GM12878 (cell line): Measurements from ENCODE around the gene TMEM135. TPM values are rescaled to one million over a fixed set of nuclear protein-coding genes. Genes with fewer than 3 reads are reported as not detected.

Experiments
- ATAC-seq: fragments of 200-7000 bp; cut with Tn5 transposase; 3 replicates; pipeline ENCODE4 v1.9.1; 2020; ENCODE audit warnings: mild to moderate bottlenecking, moderate library complexity
- BruUV-seq: library from RNA; stranded (reverse); fragments of 400-500 nt; replicated peaks from 2 replicates; lab custom pipeline; 2021; lab: Mats Ljungman, UMichigan
- CTCF ChIA-PET: fragments of 300-600 bp; sonication (Branson Sonifier 250); formaldehyde crosslinking; extraction: SDS; loops from one replicate; lab custom pipeline; 2021; ENCODE audit warnings: inconsistent platforms; lab: Yijun Ruan, JAX
- POLR2A ChIA-PET: fragments of 350-600 bp; formaldehyde crosslinking; extraction: SDS; loops from one replicate; lab custom pipeline; 2021; ENCODE audit warnings: inconsistent platforms; lab: Charles Lee
- RAD21 ChIA-PET: fragments of 300-600 bp; sonication (Branson Sonifier 250); formaldehyde crosslinking; loops from one replicate; lab custom pipeline; 2023; ENCODE audit warnings: antibody characterized with exemption; ENCODE audit not compliant: unreplicated experiment; lab: Charles Lee
- SMC1A ChIA-PET: fragments of 300-600 bp; sonication (Branson Sonifier 250); formaldehyde crosslinking; loops from one replicate; lab custom pipeline; 2023; ENCODE audit not compliant: unreplicated experiment, uncharacterized antibody; lab: Charles Lee
- DNase-seq: peaks from one replicate; pipeline ENCODE4 v3.0.0-alpha.2; 2011; ENCODE audit warnings: low read depth, low spot score
- FAIRE-seq: peaks from 3 replicates; lab custom pipeline; 2011; peaks lifted over from hg19 to GRCh38; lab: Jason Lieb, UNC
- H2AFZ ChIP-seq: 2 replicates; pipeline ENCODE4 v1.6.0; 2011; ENCODE audit warnings: low read depth, low read length, control low read depth; ENCODE audit not compliant: control insufficient read depth
- H3K27ac ChIP-seq: 2 replicates; pipeline ENCODE4 v1.5.1; 2011; ENCODE audit warnings: control low read depth; ENCODE audit not compliant: control insufficient read depth, insufficient read depth
- H3K27me3 ChIP-seq, 2 experiments: replicated peaks in 1 of 2; 2 replicates each; pipeline versions ENCODE4 v1.6.0 to v1.6.1; 2011; ENCODE audit warnings: low read length in 1 of 2; ENCODE audit not compliant: control insufficient read depth in 2 of 2, insufficient read depth in 2 of 2
- H3K36me3 ChIP-seq, 2 experiments: 2 replicates each; pipeline ENCODE4 v1.5.1; 2011; ENCODE audit warnings: low read length in 1 of 2; ENCODE audit not compliant: control insufficient read depth in 2 of 2, insufficient read depth in 2 of 2
- H3K4me1 ChIP-seq: 2 replicates; pipeline ENCODE4 v1.6.1; 2011; ENCODE audit warnings: mild to moderate bottlenecking, low read length, moderate library complexity, mixed read lengths; ENCODE audit not compliant: control insufficient read depth, insufficient read depth
- H3K4me2 ChIP-seq: 2 replicates; pipeline ENCODE4 v1.6.0; 2011; ENCODE audit warnings: control low read depth; ENCODE audit not compliant: control insufficient read depth, insufficient read depth
- H3K4me3 ChIP-seq: fragments of 200-600 bp; sonication (generic); 2 replicates; pipeline ENCODE4 v1.5.1; 2016
- H3K79me2 ChIP-seq: 2 replicates; pipeline ENCODE4 v1.6.0; 2011; ENCODE audit warnings: low read length; ENCODE audit not compliant: control insufficient read depth, insufficient read depth
- H3K9ac ChIP-seq: 2 replicates; pipeline ENCODE4 v1.8.0; 2011; ENCODE audit warnings: low read length, control low read depth, mixed read lengths; ENCODE audit not compliant: control insufficient read depth, insufficient read depth
- H3K9me3 ChIP-seq: replicated peaks from 3 replicates; pipeline ENCODE4 v1.5.1; 2011; ENCODE audit warnings: mild to moderate bottlenecking, low read length; ENCODE audit not compliant: control insufficient read depth, insufficient read depth
- H4K20me1 ChIP-seq: 2 replicates; pipeline ENCODE4 v1.6.0; 2011; ENCODE audit not compliant: control insufficient read depth, insufficient read depth
- CBX3 ChIP-seq: fragments of 200-600 bp; sonication (generic); IDR thresholded peaks from 2 replicates; pipeline ENCODE4 v1.6.1; 2016; ENCODE audit warnings: low read depth, borderline replicate concordance
- CHD1 ChIP-seq: IDR thresholded peaks from 2 replicates; pipeline ENCODE4 v1.6.1; 2012; ENCODE audit warnings: low read depth, low read length, improper control_type of control experiment
- DPF2 ChIP-seq: fragments of 450-650 bp; IDR thresholded peaks from 2 replicates; pipeline ENCODE4 v1.6.1; 2017; ENCODE audit warnings: mild to moderate bottlenecking
- EED ChIP-seq: sonication (generic); IDR thresholded peaks from 2 replicates; pipeline ENCODE4 v1.6.1; 2016; ENCODE audit warnings: antibody characterized with exemption, low read depth
- EP300 ChIP-seq, 2 experiments: fragments of 150-350 bp in 1 of 2; IDR thresholded peaks; 2 replicates each; pipeline ENCODE4 v1.6.1; 2011 to 2012; ENCODE audit warnings: low read depth in 2 of 2, low read length in 2 of 2, borderline replicate concordance in 1 of 2, improper control_type of control experiment in 1 of 2, inconsistent platforms in 1 of 2; ENCODE audit not compliant: control insufficient read depth in 1 of 2
- HDAC2 ChIP-seq: fragments of 200-600 bp; sonication (generic); IDR thresholded peaks from 2 replicates; pipeline ENCODE4 v1.6.1; 2017
- IRF4 ChIP-seq: IDR thresholded peaks from 2 replicates; pipeline ENCODE4 v1.6.1; 2011; ENCODE audit warnings: low read depth, low read length
- KDM1A ChIP-seq: fragments of 200-600 bp; sonication (generic); IDR thresholded peaks from 2 replicates; pipeline ENCODE4 v1.6.1; 2016; ENCODE audit warnings: borderline replicate concordance
- NR2C1 ChIP-seq: fragments of 450-650 bp; IDR thresholded peaks from 2 replicates; pipeline ENCODE4 v1.6.1; 2017; ENCODE audit warnings: antibody characterized with exemption, mild to moderate bottlenecking, moderate library complexity
- RAD21 ChIP-seq: IDR thresholded peaks from 2 replicates; pipeline ENCODE4 v1.6.1; 2011; ENCODE audit warnings: mild to moderate bottlenecking, low read depth, low read length, moderate library complexity; ENCODE audit not compliant: insufficient read depth
- SKIL ChIP-seq: fragments of 450-650 bp; IDR thresholded peaks from 2 replicates; pipeline ENCODE4 v1.6.1; 2017; ENCODE audit warnings: mild to moderate bottlenecking, low read depth, inconsistent platforms; ENCODE audit not compliant: poor library complexity, severe bottlenecking
- SMC3 ChIP-seq: IDR thresholded peaks from 2 replicates; pipeline ENCODE4 v1.6.1; 2011; ENCODE audit warnings: low read length, improper control_type of control experiment, borderline replicate concordance
- SUZ12 ChIP-seq: fragments of 200-600 bp; sonication (generic); IDR thresholded peaks from one replicate; pipeline ENCODE4 v1.6.1; 2018; ENCODE audit warnings: antibody characterized with exemption, mild to moderate bottlenecking; ENCODE audit not compliant: unreplicated experiment
- ZNF622 ChIP-seq: fragments of 450-650 bp; IDR thresholded peaks from 2 replicates; pipeline ENCODE4 v1.6.1; 2017; ENCODE audit warnings: mild to moderate bottlenecking, inconsistent platforms
- WGBS: methylation state at CpG from one replicate; pipeline ENCODE4 v1.1.6; 2016; ENCODE audit warnings: low lambda C conversion rate; ENCODE audit not compliant: insufficient replicate concordance, insufficient coverage; ENCODE audit errors: missing lambda C conversion rate; 5-methylcytosine and 5-hydroxymethylcytosine counted together
- in situ Hi-C: fragments of 300-500 bp; cut with MboI; formaldehyde crosslinking; loops from 9 replicates; pipeline ENCODE4 v1.14.3; 2018; ENCODE audit warnings: mixed read lengths
- intact Hi-C: fragments of 100-400 bp; cut with micrococcal nuclease; formaldehyde crosslinking; loops from one replicate; pipeline ENCODE4 v1.14.2; 2022; ENCODE audit not compliant: unreplicated experiment
- polyA plus RNA-seq, 11 experiments: library from polyadenylated mRNA; depleted of rRNA in 4 of 11; unstranded in 6 of 11; stranded (reverse) in 5 of 11; fragments of >200 nt; fragmentation: Nextera tagmentation in 4 of 11; fragmentation: Illumina TruSeq in 1 of 11; extraction: Ambion mirVana in 4 of 11; extraction: Trizol in 1 of 11; gene quantifications; 1 replicate in 1 of 11; 2 replicates in 10 of 11; pipeline versions ENCODE4 v1.2.1 to v1.2.3, GENCODE V29; 2011 to 2016; ENCODE audit warnings: inconsistent platforms in 2 of 11, missing spikeins in 2 of 11, low read depth in 1 of 11
- total RNA-seq, 4 experiments: library from RNA; depleted of rRNA in 3 of 4; stranded (reverse); fragments of >200 nt in 3 of 4; fragmentation: Illumina TruSeq in 1 of 4; extraction: Trizol in 1 of 4; gene quantifications; 2 replicates each; pipeline versions ENCODE4 v1.2.1 to v1.2.3, GENCODE V29; 2013 to 2021
- TF ChIP-seq, protein P1 (sequence below): IDR thresholded peaks from 2 replicates; pipeline ENCODE4 v1.6.1; 2012; ENCODE audit warnings: low read depth, low read length, improper control_type of control experiment
- TF ChIP-seq, protein P2 (sequence below): IDR thresholded peaks from 2 replicates; pipeline ENCODE4 v1.6.1; 2012; ENCODE audit warnings: improper control_type of control experiment, low read depth, low read length; ENCODE audit not compliant: insufficient replicate concordance

TMEM135 gene
- total and polyA plus RNA-seq, 10 of the 15 experiments (the other 5 are each of a cell fraction or from before 2014, with no cell fraction given) = 7.2 to 117 (median 12.9) TPM

GRCh38 chr11:87325490-87325872, 287.7 kb downstream of the TMEM135 start (continued):
- no peak for TF ChIP-seq SKIL
- no peak for TF ChIP-seq NR2C1
- TF ChIP-seq HDAC2 = no peak
- no peak for TF ChIP-seq ZNF622
- no peak for TF ChIP-seq RAD21
- TF ChIP-seq IRF4 = no peak
- no peak for TF ChIP-seq SMC3
- TF ChIP-seq EED = no peak
- TF ChIP-seq, all 136 proteins: peak for 0

DNA sequence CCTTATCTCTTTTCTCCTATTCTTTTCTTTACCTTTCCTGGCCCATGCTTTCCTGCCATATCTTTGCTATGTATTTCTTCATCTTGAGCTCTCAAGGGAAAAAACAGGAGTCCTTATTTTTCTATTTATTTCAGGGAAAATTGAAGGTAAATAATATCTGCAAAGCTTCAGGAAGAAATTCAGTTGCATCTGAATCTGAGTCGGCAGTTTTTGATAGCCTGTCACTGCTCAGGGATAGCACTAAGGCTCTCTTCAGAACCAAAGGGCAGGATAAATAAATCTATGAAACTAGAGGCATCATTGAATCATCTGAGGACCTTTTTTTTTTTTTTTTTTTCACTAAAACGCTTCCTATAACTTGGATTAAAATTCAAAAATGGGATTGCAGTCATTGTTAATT, 288.9 kb downstream of the TMEM135 start:
- Histone ChIP-seq H3K4me2 (no peak overlapping the region), H3K4me1 (no peaks in the 10 kb centered on the region), H3K36me3 (peaks cover 0 to 6% of the 10 kb centered on the region in 2 experiments; a peak in 1 of 4 replicates), H4K20me1 (no peaks in the 10 kb centered on the region), H2AFZ (no peak overlapping the region), H3K9ac (no peak overlapping the region), H3K79me2 (no peaks in the 10 kb centered on the region), H3K27ac (no peak overlapping the region), H3K9me3 (no peaks in the 10 kb centered on the region), H3K4me3 (no peak overlapping the region), H3K27me3 (no peaks in the 10 kb centered on the region)
- ChIA-PET RAD21 (no interaction called here), SMC1A (no interaction called here), CTCF (no interaction called here), POLR2A (no interaction called here)
- BruUV-seq = no TSS peak
- ATAC-seq = no peak
- in situ Hi-C loops (no loop called here), intact Hi-C loops (no loop called here)
- FAIRE-seq = no peak
- no peak for DNase-seq
- 81% methylated on average over 2 of the region's 2 CpGs for WGBS
- TF ChIP-seq CHD1 = no peak
- no peak for TF ChIP-seq DPF2
- TF ChIP-seq KDM1A = no peak
- TF ChIP-seq EP300 (IDR thresholded peaks at IDR 0.05; ENCODE audit: borderline replicate concordance in 1 of 2, control insufficient read depth in 1 of 2, low read depth in 2 of 2, low read length in 2 of 2) = no peak
- no peak for TF ChIP-seq SUZ12
- TF ChIP-seq, protein P1, sequence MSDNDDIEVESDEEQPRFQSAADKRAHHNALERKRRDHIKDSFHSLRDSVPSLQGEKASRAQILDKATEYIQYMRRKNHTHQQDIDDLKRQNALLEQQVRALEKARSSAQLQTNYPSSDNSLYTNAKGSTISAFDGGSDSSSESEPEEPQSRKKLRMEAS = no peak
- TF ChIP-seq, protein P2, sequence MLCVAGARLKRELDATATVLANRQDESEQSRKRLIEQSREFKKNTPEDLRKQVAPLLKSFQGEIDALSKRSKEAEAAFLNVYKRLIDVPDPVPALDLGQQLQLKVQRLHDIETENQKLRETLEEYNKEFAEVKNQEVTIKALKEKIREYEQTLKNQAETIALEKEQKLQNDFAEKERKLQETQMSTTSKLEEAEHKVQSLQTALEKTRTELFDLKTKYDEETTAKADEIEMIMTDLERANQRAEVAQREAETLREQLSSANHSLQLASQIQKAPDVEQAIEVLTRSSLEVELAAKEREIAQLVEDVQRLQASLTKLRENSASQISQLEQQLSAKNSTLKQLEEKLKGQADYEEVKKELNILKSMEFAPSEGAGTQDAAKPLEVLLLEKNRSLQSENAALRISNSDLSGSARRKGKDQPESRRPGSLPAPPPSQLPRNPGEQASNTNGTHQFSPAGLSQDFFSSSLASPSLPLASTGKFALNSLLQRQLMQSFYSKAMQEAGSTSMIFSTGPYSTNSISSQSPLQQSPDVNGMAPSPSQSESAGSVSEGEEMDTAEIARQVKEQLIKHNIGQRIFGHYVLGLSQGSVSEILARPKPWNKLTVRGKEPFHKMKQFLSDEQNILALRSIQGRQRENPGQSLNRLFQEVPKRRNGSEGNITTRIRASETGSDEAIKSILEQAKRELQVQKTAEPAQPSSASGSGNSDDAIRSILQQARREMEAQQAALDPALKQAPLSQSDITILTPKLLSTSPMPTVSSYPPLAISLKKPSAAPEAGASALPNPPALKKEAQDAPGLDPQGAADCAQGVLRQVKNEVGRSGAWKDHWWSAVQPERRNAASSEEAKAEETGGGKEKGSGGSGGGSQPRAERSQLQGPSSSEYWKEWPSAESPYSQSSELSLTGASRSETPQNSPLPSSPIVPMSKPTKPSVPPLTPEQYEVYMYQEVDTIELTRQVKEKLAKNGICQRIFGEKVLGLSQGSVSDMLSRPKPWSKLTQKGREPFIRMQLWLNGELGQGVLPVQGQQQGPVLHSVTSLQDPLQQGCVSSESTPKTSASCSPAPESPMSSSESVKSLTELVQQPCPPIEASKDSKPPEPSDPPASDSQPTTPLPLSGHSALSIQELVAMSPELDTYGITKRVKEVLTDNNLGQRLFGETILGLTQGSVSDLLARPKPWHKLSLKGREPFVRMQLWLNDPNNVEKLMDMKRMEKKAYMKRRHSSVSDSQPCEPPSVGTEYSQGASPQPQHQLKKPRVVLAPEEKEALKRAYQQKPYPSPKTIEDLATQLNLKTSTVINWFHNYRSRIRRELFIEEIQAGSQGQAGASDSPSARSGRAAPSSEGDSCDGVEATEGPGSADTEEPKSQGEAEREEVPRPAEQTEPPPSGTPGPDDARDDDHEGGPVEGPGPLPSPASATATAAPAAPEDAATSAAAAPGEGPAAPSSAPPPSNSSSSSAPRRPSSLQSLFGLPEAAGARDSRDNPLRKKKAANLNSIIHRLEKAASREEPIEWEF = no peak
- TF ChIP-seq CBX3 = no peak
